Stimulated activated CD8-positive, alpha-beta memory T cell treated with anti-CD3 and anti-CD28 coated beads, Interleukin-12 subunit alpha, Interleukin-12 subunit beta, amount 100 ng/mL, for 24 hours (primary cell): ENCODE results near the gene XPO6.
"Not testable (repeated sequence)": the region's sequence is repeated elsewhere in the genome, so short reads cannot be mapped to it uniquely, and the experiment has no call there.

Source experiments
- DNase-seq: peaks from one replicate; pipeline ENCODE4 v3.0.0-alpha.2; 2020; ENCODE audit errors: extremely low read depth

The XPO6 gene, protein sequence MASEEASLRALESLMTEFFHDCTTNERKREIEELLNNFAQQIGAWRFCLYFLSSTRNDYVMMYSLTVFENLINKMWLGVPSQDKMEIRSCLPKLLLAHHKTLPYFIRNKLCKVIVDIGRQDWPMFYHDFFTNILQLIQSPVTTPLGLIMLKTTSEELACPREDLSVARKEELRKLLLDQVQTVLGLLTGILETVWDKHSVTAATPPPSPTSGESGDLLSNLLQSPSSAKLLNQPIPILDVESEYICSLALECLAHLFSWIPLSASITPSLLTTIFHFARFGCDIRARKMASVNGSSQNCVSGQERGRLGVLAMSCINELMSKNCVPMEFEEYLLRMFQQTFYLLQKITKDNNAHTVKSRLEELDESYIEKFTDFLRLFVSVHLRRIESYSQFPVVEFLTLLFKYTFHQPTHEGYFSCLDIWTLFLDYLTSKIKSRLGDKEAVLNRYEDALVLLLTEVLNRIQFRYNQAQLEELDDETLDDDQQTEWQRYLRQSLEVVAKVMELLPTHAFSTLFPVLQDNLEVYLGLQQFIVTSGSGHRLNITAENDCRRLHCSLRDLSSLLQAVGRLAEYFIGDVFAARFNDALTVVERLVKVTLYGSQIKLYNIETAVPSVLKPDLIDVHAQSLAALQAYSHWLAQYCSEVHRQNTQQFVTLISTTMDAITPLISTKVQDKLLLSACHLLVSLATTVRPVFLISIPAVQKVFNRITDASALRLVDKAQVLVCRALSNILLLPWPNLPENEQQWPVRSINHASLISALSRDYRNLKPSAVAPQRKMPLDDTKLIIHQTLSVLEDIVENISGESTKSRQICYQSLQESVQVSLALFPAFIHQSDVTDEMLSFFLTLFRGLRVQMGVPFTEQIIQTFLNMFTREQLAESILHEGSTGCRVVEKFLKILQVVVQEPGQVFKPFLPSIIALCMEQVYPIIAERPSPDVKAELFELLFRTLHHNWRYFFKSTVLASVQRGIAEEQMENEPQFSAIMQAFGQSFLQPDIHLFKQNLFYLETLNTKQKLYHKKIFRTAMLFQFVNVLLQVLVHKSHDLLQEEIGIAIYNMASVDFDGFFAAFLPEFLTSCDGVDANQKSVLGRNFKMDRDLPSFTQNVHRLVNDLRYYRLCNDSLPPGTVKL

DNA sequence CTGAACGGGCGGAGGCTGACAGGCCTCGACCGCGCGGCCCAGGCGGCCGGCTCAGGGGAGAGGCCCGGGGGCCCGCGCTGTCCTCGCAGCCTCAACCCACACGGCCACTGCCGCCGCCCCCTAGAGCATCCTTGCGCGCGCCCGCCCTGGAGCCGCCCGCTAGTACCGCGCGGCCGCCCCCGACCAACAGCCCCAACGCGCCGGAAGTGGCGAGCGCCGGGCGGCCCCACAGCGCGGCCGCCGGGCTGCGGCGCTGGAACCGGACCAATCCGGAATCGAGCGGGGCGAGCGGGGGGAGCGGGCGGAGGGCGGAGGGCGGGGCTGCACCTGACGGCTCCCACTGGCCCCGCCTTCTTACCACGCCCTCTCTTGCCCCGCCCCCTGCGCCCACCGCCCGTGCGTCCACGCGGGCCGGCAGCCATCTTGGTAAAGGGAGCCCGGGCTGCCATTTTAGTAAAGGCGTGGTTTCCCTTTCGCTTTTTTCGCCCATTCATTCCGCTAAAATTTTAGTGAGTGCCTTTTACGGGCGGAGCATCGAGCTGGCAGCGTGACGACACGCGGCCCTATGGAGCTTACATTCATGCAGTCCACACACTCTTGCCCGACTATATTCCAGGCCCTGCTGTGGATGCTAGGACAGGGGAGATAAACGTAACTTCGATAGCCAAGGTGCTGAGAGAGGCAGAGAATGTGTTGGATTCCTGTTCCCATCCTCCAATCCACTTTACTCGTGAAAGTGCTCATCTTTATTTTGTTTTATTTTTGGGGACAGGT, at the start of gene XPO6:
Gene XPO6 (minus strand): TSS at position 208 of the 774 bp plus-strand sequence. CDS start 597 bp downstream, outside the sequence.
- DNase-seq, result peak; percentile 97

DNA sequence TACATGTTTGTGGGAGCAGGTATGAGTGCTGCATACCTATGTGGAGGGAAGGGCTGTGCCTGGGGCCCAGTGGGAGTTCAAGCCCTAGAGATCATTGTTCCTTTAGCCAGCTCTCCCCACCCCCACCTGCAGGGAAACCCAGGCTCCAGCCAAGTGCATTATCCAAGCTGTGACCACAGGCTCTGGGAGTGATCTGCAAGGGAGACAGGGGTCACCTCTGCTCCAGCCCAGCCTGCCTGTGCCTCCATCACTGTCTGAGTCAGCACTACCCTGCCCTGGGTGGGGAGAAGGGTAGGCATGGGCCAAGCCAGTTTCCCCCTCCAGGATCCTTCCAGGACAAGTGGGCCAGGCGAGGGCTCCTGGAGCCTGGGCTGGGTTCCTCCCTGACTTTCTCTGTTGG, 48.4 kb upstream of the XPO6 start:
- DNase-seq, result no peak

DNA sequence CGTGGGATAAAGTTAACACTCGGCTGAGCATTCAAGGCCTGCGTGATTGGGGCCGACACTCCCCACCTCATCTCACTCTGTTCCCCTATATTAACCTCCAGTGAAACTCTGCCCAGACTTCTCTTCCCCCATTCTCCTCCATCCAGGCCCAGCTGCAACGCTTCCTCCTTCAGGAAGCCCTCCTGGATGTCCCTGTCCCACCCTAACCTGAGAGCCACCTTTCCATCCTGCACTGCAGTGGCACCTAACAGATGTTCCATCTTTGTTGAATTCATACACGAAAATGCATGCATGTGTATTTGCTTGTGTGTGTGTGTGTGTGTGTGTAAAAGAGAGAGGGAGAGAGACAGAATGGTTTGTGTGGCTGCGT, 48.0 kb upstream of the XPO6 start:
- DNase-seq, result no peak

DNA sequence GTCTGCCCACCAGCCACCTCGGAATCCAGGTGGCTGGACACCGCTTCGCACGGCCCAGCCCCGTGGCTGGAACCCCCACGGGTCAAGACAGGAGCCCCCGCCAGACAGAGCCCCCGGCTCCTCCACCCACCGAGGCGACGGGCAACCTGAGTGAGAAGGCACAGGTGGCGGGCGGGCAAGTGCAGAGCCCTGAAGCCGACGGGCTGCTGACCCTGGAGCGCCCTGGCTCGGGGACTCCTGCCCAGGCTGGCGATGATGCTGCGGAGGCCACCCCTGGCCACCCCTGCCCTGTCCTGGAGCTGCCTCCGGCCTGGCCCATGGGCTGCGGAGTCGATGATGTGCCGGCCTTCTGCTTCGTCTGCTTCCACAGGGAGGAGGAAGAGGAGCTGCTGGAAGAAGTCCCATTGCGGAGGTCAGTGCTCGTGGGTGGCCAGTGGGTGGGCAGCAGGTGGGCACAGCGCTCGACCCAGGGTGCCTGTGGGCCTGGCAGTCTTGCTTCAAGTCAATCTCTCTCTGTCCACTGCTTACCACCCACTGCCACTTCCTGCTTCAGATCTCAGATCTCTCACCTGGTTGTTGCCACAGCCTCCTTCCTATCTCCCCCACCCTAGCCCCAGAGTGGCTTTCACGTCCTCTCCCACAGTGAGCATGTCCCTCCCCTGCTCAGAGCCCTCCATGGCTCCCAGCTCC, 47.5 kb upstream of the XPO6 start:
- DNase-seq, result no peak

DNA sequence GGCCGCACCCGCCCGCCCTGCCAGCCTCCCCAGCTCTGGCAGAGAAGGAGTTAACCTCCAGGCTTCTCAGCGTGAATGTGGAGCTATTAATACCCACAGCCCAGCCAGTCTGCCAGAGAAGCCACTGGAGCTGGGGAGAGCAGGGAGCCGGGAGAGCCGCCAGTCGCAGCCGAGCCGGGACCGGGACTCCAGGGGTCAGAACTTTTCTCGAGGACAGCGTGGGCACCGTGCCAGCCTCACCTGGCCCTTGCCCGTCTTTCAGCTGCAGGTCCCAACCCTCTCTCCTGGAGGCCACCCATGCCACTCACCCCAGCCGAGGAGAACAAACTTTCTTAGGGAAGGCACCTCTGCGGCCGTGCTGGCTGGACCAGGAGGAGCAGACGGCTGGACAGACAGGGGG, 46.8 kb upstream of the XPO6 start:
- no peak for DNase-seq

DNA sequence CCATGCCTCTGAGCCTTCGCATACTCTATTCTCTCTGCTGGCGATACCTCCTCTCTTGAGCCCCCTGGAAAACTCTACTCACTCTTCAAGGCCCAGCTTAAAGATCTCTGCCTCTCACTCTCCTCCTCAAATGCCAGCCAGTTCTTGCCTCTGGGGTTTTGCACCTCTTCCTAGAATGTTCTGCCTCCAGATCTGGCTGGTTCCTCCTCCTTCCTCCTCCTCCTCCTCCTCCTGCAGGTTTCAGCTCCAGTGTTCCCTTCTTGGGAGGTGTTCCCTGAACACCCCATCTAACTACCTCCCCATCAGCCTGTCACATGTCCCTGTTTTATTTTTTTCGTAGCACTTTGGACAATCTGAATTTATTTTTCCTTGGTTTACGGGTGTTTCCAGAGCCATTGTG, 45.5 kb upstream of the XPO6 start:
- DNase-seq, result no peak

DNA sequence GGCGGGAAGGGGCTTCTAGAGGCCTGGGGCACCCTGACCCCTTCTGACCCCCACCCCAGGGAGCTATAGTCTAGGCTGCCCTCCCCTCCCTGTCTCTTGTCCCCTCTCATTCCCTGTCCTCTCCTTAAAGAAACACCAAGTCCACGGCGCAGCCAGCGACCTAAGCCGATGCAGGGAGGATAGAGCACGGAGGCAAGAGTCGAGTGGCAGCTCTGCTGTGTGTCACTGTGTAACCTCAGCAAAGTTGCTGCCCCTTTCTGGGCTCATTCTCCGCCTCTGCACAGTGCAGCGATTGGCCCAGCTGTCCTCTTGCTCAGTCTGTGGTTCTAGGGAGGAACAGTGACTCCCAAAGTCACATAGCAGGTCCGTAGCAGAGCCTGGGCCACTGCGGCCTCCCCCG, 44.1 kb upstream of the XPO6 start:
- no peak for DNase-seq

DNA sequence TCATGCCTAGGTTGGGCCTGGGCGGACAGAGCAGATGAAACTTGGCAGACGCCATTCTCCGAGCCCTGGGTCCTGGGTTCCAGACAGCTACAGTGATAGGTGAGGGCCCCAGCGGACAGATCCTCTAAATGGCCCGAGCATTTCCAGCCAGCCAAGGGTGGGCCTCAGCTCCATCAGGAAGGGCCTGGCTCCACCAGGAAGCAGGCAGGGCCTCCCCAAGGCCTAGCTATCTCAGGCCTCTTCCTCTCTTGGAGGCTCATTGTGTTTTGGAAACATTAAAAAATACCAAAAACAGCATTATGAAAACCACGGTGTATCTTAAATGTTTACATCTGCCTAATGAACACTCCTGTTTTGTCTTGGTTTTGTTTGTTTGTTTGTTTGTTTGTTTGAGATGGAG, 42.4 kb upstream of the XPO6 start:
- DNase-seq, result no peak

DNA sequence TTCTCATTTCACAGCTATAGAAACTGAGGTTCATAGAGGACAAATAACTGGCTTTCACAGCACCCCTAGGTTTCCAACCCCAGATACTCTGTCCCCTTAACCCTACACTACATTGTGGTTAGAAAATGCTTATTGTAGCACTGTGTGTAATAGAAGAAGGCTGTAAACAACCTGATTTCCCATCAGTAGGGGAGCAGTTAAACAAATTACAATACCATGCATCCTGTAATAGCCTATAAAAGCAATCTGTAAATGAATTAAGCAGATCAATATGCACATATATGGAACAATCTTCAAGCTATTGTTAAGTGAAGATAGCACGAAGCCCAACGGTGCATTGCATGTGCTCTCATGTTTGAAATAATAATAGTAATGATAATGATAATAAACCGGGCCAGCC, 39.2 kb upstream of the XPO6 start:
- DNase-seq, result no peak

DNA sequence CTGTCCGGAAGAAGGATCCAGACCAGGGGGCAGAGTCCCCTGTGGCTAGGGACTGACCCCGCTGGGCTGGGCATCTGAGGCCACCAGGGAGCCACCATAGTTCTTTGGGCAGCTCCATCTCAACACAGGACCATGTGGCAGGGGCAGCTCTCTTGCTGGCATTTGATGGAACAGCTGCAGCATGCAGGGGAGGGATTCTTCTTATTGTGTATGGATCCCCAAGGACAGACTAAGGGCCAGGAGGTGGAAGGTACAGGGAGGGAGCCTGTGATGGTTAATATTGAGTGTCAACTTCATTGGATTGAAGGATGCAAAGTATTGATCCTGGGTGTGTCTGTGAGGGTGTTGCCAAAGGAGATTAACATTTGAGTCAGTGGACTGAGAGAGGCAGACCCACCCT, 37.7 kb upstream of the XPO6 start:
- DNase-seq, result not testable (repeated sequence)

DNA sequence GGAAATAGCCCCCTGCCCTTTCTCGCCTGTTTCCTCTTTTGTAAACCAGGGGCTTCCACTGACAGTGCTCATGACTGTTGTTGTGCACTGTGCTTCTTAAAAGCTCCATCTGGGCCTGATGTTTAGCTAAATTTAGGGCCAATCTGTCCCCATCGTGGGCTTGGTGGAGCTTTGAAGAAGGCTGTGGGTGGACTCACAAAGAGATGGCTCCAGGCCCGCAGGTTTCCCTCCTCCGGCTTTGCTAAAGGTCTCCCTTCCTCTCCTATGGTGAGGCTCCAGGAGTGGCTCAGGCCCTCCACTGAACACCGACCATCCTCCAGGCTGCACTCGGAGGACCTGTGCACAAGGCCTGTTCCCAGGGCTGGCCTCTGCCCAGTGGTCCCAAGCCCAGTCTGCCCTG, 30.2 kb upstream of the XPO6 start:
- DNase-seq, result no peak

DNA sequence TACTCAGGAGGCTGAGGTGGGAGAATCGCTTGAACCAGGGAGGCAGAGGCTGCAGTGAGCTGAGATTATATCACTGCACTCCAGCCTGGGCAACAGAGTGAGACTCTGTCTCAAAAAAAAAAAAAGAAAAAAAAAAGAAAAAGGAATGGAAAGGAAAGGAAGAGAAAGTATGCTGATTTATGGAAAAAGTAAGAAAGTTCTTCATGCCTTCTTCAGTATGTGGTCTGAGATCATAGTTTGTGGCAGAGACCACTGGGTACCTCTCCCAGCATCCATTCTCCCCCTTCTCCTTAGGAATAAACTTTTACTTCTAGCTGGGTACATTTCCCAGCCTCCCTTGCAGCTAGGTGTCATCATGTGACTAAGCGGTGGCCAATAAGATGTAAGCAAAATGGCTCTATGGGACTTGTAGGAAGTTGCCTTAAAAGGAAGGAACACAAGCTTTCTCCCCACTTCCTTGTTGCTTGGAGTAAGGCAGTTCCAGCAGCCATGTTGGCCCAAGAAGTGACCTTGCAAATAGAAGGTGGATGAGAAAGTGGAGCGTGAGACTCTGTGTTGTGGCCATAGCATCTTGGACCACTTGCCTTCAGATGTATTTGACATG, 26.1 kb upstream of the XPO6 start:
- DNase-seq, result no peak

DNA sequence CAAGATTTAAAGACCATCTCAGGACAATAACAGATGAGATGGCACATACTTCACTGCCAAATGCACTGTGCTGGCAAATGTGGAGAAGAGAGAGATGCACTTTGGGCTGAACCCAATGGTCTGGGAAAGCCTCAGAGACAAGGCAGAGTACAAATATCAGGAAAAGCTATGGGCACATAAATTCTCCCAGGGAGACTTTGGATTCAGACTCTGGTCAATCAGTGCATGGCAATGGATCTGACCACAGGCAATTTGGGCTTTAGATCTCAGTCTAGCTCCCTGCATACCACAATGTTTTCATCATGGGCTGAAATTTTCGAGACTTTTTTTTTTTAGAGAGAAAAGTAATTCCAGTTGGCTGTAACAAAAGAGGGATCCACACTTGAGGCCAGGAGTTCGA, 20.0 kb upstream of the XPO6 start:
- no peak for DNase-seq

DNA sequence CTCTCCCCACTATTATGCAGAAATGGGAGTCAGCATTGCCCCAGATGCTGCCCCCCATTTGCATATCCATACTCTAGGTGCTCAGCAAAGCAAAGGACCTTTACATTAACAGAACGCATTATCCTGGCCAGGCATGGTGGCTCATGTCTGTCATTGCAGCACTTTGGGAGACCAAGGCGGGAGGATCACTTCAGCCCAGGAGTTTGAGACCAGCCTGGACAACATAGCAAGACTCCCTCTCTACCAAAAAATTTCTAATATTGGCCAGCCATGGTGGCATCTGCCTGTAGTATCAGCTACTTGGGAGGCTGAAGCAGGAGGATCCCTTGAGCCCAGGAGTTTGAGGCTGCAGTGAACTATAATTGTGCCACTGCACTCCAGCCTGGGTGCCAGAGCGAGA, 12.1 kb upstream of the XPO6 start:
- DNase-seq, result not testable (repeated sequence)

DNA sequence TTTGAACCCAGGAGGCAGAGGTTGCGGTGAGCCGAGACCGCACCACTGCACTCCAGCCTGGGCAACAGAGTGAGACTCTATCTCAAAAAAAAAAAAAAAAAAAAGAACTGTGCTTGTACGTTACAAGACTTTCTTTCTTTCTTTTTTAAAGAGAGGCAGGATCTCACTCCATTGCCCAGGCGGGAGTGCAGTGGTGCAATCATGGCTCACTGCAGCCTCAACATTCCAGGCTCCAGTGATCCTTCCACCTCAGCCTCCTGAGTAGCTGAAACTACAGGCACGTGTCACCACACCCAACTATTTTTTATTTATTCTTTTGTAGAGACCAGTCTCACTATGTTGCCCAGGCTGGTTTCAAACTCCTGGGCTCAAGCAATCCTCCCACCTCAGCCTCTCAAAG, 8.0 kb upstream of the XPO6 start:
- not testable (repeated sequence) for DNase-seq

DNA sequence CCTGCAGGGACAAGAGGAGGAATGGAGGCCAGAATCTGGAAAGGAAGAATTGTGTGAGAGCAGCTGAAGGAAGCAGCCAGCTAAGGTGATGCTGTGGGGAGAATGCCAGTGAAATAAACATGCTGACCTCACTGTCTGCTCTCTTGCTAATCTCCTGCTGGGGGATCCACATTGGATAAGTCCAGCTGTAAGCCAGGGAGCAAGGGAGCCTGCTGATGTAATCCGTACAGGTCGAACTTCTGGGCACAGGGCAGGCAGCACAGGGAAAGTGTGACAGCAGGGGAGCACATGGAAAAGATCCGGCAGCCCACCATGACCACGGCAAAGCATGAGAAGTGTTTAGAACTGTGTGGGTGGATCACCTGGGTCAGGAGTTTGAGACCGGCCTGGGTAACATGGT, 7.5 kb upstream of the XPO6 start:
- no peak for DNase-seq

DNA sequence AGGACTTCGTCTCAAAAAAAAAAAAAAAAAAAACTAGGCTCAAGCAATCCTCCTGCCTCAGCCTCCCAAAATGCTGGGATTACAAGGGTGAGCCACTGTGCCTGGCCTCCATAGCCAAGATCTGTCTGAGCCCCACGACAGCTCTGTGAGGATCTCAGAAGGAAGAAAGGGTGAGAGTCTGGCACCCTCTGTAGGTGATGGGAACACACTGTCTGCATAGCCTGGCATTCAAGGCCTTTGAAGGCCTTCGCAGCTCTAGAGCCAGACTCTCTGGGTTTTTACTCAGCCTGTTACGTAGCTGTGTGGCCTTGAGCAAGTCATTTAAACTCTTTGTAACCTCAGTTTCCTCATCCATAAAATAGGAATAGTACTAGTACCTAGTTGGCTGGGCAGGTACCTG, 6.3 kb upstream of the XPO6 start:
- DNase-seq, result peak; percentile 14

DNA sequence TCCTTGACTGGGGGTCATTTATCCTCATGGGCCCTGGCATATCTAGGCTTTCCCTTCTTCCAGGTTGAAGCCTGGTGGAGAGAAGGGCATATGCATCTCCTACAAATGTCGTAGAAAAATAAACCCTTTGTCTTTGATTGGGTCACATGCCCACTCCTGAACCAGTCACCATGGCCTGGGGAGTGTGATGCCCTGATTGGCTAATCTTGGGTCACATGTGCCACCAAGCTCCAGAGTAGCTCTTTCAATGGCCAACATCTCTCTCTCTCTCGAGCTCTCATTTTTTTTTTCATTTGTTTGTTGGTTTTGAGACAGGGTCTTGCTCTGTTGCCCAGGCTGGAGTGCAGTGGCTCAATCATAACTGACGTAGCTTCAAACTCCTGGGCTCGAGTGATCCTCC, 5.6 kb upstream of the XPO6 start:
- DNase-seq, result no peak

DNA sequence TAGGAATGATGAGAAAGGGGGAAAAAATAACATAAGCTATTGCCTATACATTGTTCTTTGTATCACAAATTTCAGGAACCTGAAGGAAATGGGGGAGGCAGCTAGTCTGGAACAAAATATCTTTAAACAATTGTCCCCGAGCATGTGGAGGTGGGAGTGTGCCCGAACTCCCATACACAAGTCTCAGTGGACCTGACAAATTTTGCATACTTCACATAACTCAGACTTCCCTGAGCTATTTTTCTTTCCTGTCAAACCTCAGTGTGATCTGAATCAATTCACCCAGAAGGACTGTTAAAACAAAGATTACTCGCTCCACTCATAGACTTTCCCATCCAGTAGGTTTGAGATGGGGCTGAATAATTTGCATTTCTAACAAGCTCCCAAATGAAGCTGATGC, 1.6 kb upstream of the XPO6 start:
- no peak for DNase-seq

DNA sequence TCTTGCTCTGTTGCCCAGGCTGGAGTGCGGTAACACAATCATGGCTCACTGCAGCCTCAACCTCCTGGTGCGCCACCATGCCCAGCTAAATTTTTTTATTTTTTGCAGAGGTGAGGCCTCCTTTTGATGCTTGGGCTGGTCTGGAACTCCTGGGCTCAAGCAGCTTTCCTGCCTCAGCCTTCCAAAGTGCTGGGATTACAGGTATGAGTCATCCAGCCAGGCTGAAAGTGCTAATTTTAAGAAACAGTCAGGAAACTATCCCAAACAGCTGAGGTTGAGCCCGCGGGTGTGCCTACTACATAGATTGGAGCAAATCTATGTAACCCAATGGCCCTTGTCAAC, 738 bp upstream of the XPO6 start:
- no peak for DNase-seq
